GM12891 (cell line): ENCODE measurements around the gene AP3B2.

ENCODE experiments used
- PAX5 ChIP-seq: IDR thresholded peaks from 2 replicates; pipeline ENCODE4 v1.6.1; 2011; ENCODE audit warnings: low read length, moderate library complexity, mild to moderate bottlenecking; ENCODE audit not compliant: insufficient read depth, severe bottlenecking
- POLR2A ChIP-seq: IDR thresholded peaks from 2 replicates; pipeline ENCODE4 v1.6.1; 2011; ENCODE audit warnings: low read depth, low read length, control low read depth
- POLR2AphosphoS5 ChIP-seq: IDR thresholded peaks from 2 replicates; pipeline ENCODE4 v1.6.1; 2011; ENCODE audit warnings: low read depth, low read length, control low read depth
- POU2F2 ChIP-seq: IDR thresholded peaks from 2 replicates; pipeline ENCODE4 v1.6.1; 2011; ENCODE audit warnings: low read depth, mild to moderate bottlenecking, control low read depth, low read length, moderate library complexity
- SPI1 ChIP-seq: IDR thresholded peaks from 2 replicates; pipeline ENCODE4 v1.6.1; 2011; ENCODE audit warnings: low read depth, low read length, control low read depth
- TAF1 ChIP-seq: IDR thresholded peaks from 2 replicates; pipeline ENCODE4 v1.6.1; 2011; ENCODE audit warnings: low read depth, low read length, control low read depth

- TF ChIP-seq POLR2A (no peak), POLR2AphosphoS5 (no peak), TAF1 (no peak), SPI1 (no peak), PAX5 (no peak), POU2F2 (no peak)
Observed at GRCh38 chr15:82726816-82727215, 17.1 kb upstream of the AP3B2 start.
